Brain microvascular endothelial cell (primary cell): ENCODE measurements around the gene CD3E.

Experiments
- DNase-seq: peaks from one replicate; pipeline ENCODE4 v3.0.0-alpha.2; 2020
- H3K27ac ChIP-seq: fragments of 250-450 bp; sonication (Bioruptor Pico); 2 replicates; pipeline ENCODE4 v1.5.1; 2020; ENCODE audit warnings: mild to moderate bottlenecking, moderate library complexity
- H3K27me3 ChIP-seq: fragments of 250-450 bp; sonication (Bioruptor Pico); replicated peaks from 2 replicates; pipeline ENCODE4 v1.5.1; 2020; ENCODE audit warnings: mild to moderate bottlenecking
- H3K36me3 ChIP-seq: fragments of 250-450 bp; sonication (Bioruptor Pico); replicated peaks from 2 replicates; pipeline ENCODE4 v1.5.1; 2020; ENCODE audit warnings: mild to moderate bottlenecking
- H3K4me3 ChIP-seq: 2 replicates; pipeline ENCODE4 v1.5.1; 2011; ENCODE audit warnings: low read depth, mild to moderate bottlenecking, control low read depth, low read length, moderate library complexity
- CTCF ChIP-seq: IDR thresholded peaks from 2 replicates; pipeline ENCODE4 v1.5.1; 2011; ENCODE audit warnings: low read depth, mild to moderate bottlenecking, moderate library complexity, low read length, control low read depth, inconsistent platforms; ENCODE audit errors: missing control alignments
- in situ Hi-C: cut with HindIII; loops from 2 replicates; pipeline ENCODE4 v1.10.0; 2017; ENCODE audit warnings: low sequenced_read_pairs, low pct_ligation_motif_present

CD3E gene

GRCh38 chr11:118341815-118342489, 37.4 kb downstream of the CD3E start:
- in situ Hi-C loops = no loop called here
- Histone ChIP-seq H3K36me3 (no peaks in the 10 kb centered on the region), H3K4me3 (no peak overlapping the region), H3K27me3 (no peaks in the 10 kb centered on the region), H3K27ac (no peak overlapping the region)
- DNase-seq = no peak
- no peak for TF ChIP-seq CTCF

GRCh38 chr11:118342503-118343161, 38.1 kb downstream of the CD3E start, which contains the start of gene CD3D:
Gene CD3D, minus strand, starts transcription at chr11:118342705. Its CDS starts 98 bp downstream, at chr11:118342607.
- DNase-seq = no peak

GRCh38 chr11:118343248-118343647, 38.7 kb downstream of the CD3E start:
- no peak overlapping the region for H3K4me3 ChIP-seq
- DNase-seq = no peak
- in situ Hi-C loops = no loop called here
- no peak for TF ChIP-seq CTCF
- no peaks in the 10 kb centered on the region for H3K36me3 ChIP-seq
- no peak overlapping the region for H3K27ac ChIP-seq
- no peaks in the 10 kb centered on the region for H3K27me3 ChIP-seq

More at GRCh38 chr11:118342503-118343161, 38.1 kb downstream of the CD3E start, which contains the start of gene CD3D:
- in situ Hi-C loops = no loop called here
- TF ChIP-seq CTCF = no peak
- H3K4me3 ChIP-seq = no peak within 1 kb of the TSS
- no peaks in the 10 kb centered on the region for H3K27me3 ChIP-seq
- H3K36me3 ChIP-seq = no peaks in the 10 kb centered on the region
- no peak within 1 kb of the TSS for H3K27ac ChIP-seq

GRCh38 chr11:118343981-118344515, 39.5 kb downstream of the CD3E start, which contains the start of gene CD3G:
Gene CD3G, plus strand, starts transcription at chr11:118344344. Its CDS starts 80 bp downstream, at chr11:118344424.
- DNase-seq = no peak
- Histone ChIP-seq H3K4me3 (no peak within 1 kb of the TSS), H3K27me3 (no peaks in the 10 kb centered on the region), H3K36me3 (no peaks in the 10 kb centered on the region), H3K27ac (no peak within 1 kb of the TSS)
- in situ Hi-C loops = no loop called here
- no peak for TF ChIP-seq CTCF

- Histone ChIP-seq H3K4me3 (no peak overlapping the region), H3K27ac (no peak overlapping the region), H3K27me3 (no peaks in the 10 kb centered on the region), H3K36me3 (no peaks in the 10 kb centered on the region)
- in situ Hi-C loops = no loop called here
- no peak for DNase-seq
- no peak for TF ChIP-seq CTCF
Observed at GRCh38 chr11:118349475-118349874, 44.9 kb downstream of the CD3E start.
